ENCODE data around the gene AUTS2.

DNA sequence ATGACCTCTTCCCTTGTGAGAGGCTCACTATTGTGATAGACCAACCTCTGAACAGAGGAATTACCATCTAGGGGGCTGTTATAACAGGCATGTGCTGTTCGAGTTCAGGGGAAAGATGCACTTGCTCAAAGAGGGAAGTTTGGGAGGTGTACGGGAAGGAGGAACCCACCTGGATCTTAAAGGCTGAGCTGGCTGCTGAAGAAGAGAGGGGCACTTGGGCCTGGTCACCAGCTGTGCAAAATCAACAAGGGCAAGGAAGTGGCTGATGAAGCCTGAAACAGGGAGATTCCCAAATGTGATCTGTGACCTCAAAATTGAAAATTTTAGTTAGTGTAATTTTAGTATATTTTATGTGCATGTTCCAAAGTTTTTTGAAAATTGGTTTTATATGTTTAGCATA, 407.2 kb downstream of the AUTS2 start:
- TF ChIP-seq, protein P1, sequence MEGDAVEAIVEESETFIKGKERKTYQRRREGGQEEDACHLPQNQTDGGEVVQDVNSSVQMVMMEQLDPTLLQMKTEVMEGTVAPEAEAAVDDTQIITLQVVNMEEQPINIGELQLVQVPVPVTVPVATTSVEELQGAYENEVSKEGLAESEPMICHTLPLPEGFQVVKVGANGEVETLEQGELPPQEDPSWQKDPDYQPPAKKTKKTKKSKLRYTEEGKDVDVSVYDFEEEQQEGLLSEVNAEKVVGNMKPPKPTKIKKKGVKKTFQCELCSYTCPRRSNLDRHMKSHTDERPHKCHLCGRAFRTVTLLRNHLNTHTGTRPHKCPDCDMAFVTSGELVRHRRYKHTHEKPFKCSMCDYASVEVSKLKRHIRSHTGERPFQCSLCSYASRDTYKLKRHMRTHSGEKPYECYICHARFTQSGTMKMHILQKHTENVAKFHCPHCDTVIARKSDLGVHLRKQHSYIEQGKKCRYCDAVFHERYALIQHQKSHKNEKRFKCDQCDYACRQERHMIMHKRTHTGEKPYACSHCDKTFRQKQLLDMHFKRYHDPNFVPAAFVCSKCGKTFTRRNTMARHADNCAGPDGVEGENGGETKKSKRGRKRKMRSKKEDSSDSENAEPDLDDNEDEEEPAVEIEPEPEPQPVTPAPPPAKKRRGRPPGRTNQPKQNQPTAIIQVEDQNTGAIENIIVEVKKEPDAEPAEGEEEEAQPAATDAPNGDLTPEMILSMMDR (IDR thresholded peaks at IDR 0.05), result no peak
- TF ChIP-seq POLR2A (IDR thresholded peaks at IDR 0.05), result no peak
